ENCODE data around the gene PRRT2. TPM values are rescaled to one million over a fixed set of nuclear protein-coding genes. Genes with fewer than 3 reads are reported as not detected.

Gene PRRT2
- total and polyA plus RNA-seq, 10 of the 15 experiments (the other 5 are each of a cell fraction or from before 2014, with no cell fraction given) = 0.08 to 0.49 (median 0.12) TPM; not detected in 4

DNA sequence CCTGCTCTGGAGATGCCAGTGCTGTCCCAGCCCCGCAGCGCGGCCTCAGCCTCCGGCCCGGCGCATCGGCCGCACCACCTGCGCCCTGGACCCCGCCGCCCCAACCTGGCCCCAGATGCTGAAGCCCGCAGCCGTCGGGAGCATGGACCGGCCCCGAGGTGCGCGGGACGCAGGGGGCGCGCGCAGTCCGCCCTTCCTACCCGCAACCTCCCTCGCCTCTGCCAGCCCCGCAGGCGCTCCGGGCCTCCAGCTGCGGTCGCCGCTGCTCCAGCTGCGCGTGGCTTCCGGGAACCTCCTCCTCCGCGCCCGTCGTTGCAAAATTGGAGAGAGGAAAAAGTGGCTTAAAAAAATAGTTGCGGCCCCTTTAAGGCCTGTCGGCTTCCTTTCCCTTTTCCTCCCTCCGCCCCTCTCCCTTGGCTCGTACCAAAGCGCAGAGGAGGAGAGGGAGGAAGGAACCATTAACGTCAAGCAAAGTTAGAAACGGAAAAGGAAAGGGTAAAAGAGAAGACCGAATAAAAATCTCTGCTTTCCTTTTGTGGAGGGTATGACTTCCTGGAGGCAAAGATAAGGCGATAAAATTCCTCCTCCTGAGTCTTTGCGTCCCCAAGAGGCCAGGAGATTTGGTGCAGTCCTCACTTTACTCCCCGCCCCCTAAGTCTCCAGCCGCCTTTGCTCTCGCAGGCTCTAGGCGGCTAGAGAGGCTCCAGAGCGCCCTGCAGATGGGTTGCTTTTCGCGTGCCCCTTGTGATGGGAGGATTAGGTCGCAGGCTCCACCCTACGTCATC, 51.1 kb downstream of the PRRT2 start, which contains the start of gene CDIPT (continued):
- TF ChIP-seq, protein P1, sequence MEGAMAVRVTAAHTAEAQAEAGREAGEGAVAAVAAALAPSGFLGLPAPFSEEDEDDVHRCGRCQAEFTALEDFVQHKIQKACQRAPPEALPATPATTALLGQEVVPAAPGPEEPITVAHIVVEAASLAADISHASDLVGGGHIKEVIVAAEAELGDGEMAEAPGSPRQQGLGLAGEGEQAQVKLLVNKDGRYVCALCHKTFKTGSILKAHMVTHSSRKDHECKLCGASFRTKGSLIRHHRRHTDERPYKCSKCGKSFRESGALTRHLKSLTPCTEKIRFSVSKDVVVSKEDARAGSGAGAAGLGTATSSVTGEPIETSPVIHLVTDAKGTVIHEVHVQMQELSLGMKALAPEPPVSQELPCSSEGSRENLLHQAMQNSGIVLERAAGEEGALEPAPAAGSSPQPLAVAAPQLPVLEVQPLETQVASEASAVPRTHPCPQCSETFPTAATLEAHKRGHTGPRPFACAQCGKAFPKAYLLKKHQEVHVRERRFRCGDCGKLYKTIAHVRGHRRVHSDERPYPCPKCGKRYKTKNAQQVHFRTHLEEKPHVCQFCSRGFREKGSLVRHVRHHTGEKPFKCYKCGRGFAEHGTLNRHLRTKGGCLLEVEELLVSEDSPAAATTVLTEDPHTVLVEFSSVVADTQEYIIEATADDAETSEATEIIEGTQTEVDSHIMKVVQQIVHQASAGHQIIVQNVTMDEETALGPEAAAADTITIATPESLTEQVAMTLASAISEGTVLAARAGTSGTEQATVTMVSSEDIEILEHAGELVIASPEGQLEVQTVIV (IDR thresholded peaks at IDR 0.05; ENCODE audit: borderline replicate concordance, partially characterized antibody) = peak; percentile 97
- TF ChIP-seq TCF3 (IDR thresholded peaks at IDR 0.05; ENCODE audit: borderline replicate concordance, insufficient read depth, low read depth, low read length) (no peak), RUNX3 (IDR thresholded peaks at IDR 0.05; ENCODE audit: low read length) (peak; percentile 45), NFIC (IDR thresholded peaks at IDR 0.05; ENCODE audit: low read depth, low read length) (peak; percentile 80; the same call in 1 of the 2 replicates), NBN (IDR thresholded peaks at IDR 0.05) (peak; percentile 98), FOXM1 (IDR thresholded peaks at IDR 0.05; ENCODE audit: low read depth, low read length) (peak; percentile 81), SPI1 (IDR thresholded peaks at IDR 0.05; ENCODE audit: borderline replicate concordance, insufficient read depth, low read depth, low read length) (no peak), GABPA (IDR thresholded peaks at IDR 0.05; ENCODE audit: low read depth) (no peak), TAF1 (IDR thresholded peaks at IDR 0.05; ENCODE audit: borderline replicate concordance, low read depth, low read length) (0 out of 2 replicates have a peak, but pooled peaks have one; percentile 28), MEF2A (IDR thresholded peaks at IDR 0.05; ENCODE audit: insufficient read depth, low read depth, low read length) (no peak)
- TF ChIP-seq, protein P2, sequence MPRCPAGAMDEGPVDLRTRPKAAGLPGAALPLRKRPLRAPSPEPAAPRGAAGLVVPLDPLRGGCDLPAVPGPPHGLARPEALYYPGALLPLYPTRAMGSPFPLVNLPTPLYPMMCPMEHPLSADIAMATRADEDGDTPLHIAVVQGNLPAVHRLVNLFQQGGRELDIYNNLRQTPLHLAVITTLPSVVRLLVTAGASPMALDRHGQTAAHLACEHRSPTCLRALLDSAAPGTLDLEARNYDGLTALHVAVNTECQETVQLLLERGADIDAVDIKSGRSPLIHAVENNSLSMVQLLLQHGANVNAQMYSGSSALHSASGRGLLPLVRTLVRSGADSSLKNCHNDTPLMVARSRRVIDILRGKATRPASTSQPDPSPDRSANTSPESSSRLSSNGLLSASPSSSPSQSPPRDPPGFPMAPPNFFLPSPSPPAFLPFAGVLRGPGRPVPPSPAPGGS (IDR thresholded peaks at IDR 0.05; ENCODE audit: borderline replicate concordance, insufficient read depth, low read depth, low read length, poor library complexity, severe bottlenecking) = no peak
- TF ChIP-seq, protein P3, sequence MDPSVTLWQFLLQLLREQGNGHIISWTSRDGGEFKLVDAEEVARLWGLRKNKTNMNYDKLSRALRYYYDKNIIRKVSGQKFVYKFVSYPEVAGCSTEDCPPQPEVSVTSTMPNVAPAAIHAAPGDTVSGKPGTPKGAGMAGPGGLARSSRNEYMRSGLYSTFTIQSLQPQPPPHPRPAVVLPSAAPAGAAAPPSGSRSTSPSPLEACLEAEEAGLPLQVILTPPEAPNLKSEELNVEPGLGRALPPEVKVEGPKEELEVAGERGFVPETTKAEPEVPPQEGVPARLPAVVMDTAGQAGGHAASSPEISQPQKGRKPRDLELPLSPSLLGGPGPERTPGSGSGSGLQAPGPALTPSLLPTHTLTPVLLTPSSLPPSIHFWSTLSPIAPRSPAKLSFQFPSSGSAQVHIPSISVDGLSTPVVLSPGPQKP (IDR thresholded peaks at IDR 0.05; ENCODE audit: low read depth, low read length) = 0 out of 2 replicates have a peak, but pooled peaks have one; percentile 64
- TF ChIP-seq, protein P4, sequence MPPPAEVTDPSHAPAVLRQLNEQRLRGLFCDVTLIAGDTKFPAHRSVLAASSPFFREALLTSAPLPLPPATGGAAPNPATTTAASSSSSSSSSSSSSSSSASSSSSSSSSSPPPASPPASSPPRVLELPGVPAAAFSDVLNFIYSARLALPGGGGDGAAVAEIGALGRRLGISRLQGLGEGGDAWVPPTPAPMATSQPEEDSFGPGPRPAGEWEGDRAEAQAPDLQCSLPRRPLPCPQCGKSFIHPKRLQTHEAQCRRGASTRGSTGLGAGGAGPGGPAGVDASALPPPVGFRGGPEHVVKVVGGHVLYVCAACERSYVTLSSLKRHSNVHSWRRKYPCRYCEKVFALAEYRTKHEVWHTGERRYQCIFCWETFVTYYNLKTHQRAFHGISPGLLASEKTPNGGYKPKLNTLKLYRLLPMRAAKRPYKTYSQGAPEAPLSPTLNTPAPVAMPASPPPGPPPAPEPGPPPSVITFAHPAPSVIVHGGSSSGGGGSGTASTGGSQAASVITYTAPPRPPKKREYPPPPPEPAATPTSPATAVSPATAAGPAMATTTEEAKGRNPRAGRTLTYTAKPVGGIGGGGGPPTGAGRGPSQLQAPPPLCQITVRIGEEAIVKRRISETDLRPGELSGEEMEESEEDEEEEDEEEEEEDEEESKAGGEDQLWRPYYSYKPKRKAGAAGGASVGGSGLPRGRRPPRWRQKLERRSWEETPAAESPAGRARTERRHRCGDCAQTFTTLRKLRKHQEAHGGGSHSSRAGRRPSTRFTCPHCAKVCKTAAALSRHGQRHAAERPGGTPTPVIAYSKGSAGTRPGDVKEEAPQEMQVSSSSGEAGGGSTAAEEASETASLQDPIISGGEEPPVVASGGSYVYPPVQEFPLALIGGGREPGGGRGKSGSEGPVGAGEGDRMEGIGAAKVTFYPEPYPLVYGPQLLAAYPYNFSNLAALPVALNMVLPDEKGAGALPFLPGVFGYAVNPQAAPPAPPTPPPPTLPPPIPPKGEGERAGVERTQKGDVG (CRISPR knock-in tag; IDR thresholded peaks at IDR 0.05) = no peak
- TF ChIP-seq, protein P5, sequence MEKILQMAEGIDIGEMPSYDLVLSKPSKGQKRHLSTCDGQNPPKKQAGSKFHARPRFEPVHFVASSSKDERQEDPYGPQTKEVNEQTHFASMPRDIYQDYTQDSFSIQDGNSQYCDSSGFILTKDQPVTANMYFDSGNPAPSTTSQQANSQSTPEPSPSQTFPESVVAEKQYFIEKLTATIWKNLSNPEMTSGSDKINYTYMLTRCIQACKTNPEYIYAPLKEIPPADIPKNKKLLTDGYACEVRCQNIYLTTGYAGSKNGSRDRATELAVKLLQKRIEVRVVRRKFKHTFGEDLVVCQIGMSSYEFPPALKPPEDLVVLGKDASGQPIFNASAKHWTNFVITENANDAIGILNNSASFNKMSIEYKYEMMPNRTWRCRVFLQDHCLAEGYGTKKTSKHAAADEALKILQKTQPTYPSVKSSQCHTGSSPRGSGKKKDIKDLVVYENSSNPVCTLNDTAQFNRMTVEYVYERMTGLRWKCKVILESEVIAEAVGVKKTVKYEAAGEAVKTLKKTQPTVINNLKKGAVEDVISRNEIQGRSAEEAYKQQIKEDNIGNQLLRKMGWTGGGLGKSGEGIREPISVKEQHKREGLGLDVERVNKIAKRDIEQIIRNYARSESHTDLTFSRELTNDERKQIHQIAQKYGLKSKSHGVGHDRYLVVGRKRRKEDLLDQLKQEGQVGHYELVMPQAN (conservative IDR thresholded peaks at IDR 0.05) = peak; percentile 88
- TF ChIP-seq, protein P6, sequence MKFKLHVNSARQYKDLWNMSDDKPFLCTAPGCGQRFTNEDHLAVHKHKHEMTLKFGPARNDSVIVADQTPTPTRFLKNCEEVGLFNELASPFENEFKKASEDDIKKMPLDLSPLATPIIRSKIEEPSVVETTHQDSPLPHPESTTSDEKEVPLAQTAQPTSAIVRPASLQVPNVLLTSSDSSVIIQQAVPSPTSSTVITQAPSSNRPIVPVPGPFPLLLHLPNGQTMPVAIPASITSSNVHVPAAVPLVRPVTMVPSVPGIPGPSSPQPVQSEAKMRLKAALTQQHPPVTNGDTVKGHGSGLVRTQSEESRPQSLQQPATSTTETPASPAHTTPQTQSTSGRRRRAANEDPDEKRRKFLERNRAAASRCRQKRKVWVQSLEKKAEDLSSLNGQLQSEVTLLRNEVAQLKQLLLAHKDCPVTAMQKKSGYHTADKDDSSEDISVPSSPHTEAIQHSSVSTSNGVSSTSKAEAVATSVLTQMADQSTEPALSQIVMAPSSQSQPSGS (IDR thresholded peaks at IDR 0.05; ENCODE audit: low read length) = peak; percentile 85

Data from GM12878 (cell line).